Gastroesophageal sphincter (tissue), 3 donors: Measurements from ENCODE around the gene FASTKD2.

Source experiments
- CTCF ChIP-seq, 4 experiments: fragments of 200-600 bp in 2 of 4; fragments of 450-650 bp in 2 of 4; sonication (generic) in 1 of 4; IDR thresholded peaks; one replicate each; pipeline ENCODE4 v1.5.1; 2017 to 2019; ENCODE audit warnings: antibody characterized with exemption in 4 of 4, mild to moderate bottlenecking in 2 of 4, moderate library complexity in 2 of 4
- POLR2A ChIP-seq, 2 donors: fragments of 450-650 bp; IDR thresholded peaks; one replicate each; pipeline ENCODE4 v1.6.1; 2017; ENCODE audit warnings: antibody characterized with exemption in 2 of 2, mild to moderate bottlenecking in 2 of 2, moderate library complexity in 1 of 2
- POLR2AphosphoS5 ChIP-seq: sonication (generic); formaldehyde crosslinking; IDR thresholded peaks from one replicate; pipeline ENCODE4 v1.6.1; 2017; ENCODE audit warnings: antibody characterized with exemption

DNA sequence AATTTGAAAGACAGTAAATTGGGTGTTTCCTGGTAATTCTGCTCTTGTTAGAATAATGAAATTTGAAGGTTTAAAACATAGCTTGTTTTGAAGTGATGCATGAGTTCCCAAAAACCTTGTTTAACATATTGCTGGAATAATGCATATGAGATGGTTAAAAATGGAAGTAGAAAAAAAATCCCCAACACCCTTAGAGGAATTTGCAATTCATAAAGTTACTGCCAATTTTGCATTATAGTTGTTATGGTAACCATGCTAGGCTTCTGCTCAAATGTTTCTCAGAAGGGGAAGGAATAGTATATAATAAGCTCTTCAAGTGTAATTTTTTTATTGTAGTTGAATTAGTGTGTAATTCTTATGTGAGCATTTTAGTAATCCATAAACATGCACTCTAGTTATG lies 49.1 kb downstream of the FASTKD2 start:
- no peak for TF ChIP-seq POLR2AphosphoS5
- no peak for TF ChIP-seq POLR2A (IDR thresholded peaks at IDR 0.05)
- no peak for TF ChIP-seq CTCF (IDR thresholded peaks at IDR 0.05)
